A673 (cell line): ENCODE data around the gene CPTP. TPM values are rescaled to one million over a fixed set of nuclear protein-coding genes. Genes with fewer than 3 reads are reported as not detected.

Source experiments
- BruUV-seq: library from RNA; stranded (reverse); fragments of 400-500 nt; replicated peaks from 2 replicates; lab custom pipeline; 2021; lab: Mats Ljungman, UMichigan
- CTCF ChIA-PET: fragments of 300-600 bp; sonication (Branson Sonifier 250); formaldehyde crosslinking; loops from one replicate; lab custom pipeline; 2022; ENCODE audit warnings: antibody characterized with exemption; lab: Charles Lee
- POLR2A ChIA-PET: fragments of 300-600 bp; sonication (Branson Sonifier 250); formaldehyde crosslinking; loops from one replicate; lab custom pipeline; 2022; ENCODE audit warnings: antibody characterized with exemption; ENCODE audit not compliant: low non-redundant PET; lab: Charles Lee
- DNase-seq: peaks from one replicate; pipeline ENCODE4 v3.0.0-alpha.2; 2015; ENCODE audit warnings: low spot score
- H3K27ac ChIP-seq: fragments of 200-600 bp; sonication (generic); 2 replicates; pipeline ENCODE4 v1.5.1; 2016; ENCODE audit warnings: mixed run types, low read depth, mild to moderate bottlenecking, mixed read lengths, antibody characterized with exemption, low read length; ENCODE audit not compliant: poor library complexity, severe bottlenecking
- H3K27me3 ChIP-seq: fragments of 200-600 bp; sonication (generic); replicated peaks from 2 replicates; pipeline ENCODE4 v1.6.1; 2017; ENCODE audit warnings: mixed run types, low read depth, mild to moderate bottlenecking, mixed read lengths, antibody characterized with exemption, low read length; ENCODE audit not compliant: insufficient read depth, poor library complexity
- H3K36me3 ChIP-seq: fragments of 200-600 bp; sonication (generic); 2 replicates; pipeline ENCODE4 v1.6.1; 2016; ENCODE audit warnings: mixed run types, mild to moderate bottlenecking, mixed read lengths, antibody characterized with exemption, low read length; ENCODE audit not compliant: insufficient read depth, poor library complexity, severe bottlenecking
- H3K4me1 ChIP-seq: fragments of 200-600 bp; sonication (generic); 2 replicates; pipeline ENCODE4 v1.6.1; 2017; ENCODE audit warnings: mixed run types, mild to moderate bottlenecking, mixed read lengths, antibody characterized with exemption, low read length; ENCODE audit not compliant: insufficient read depth, poor library complexity, severe bottlenecking
- H3K4me3 ChIP-seq: fragments of 200-600 bp; sonication (generic); 2 replicates; pipeline ENCODE4 v1.5.1; 2016; ENCODE audit warnings: low read depth, mixed run types, mild to moderate bottlenecking, mixed read lengths, low read length; ENCODE audit not compliant: poor library complexity, severe bottlenecking
- H3K9me3 ChIP-seq: fragments of 200-600 bp; sonication (generic); 2 replicates; pipeline ENCODE4 v1.6.1; 2016; ENCODE audit warnings: mixed run types, low read depth, mild to moderate bottlenecking, mixed read lengths, antibody characterized with exemption, low read length; ENCODE audit not compliant: poor library complexity, severe bottlenecking
- CTCF ChIP-seq: fragments of 300-800, 200-600 bp; sonication (generic); conservative IDR thresholded peaks from 2 replicates; pipeline ENCODE4 v1.5.1; 2017; ENCODE audit warnings: low read depth, mild to moderate bottlenecking, antibody characterized with exemption, low read length, moderate library complexity, mixed read lengths
- EZH2 ChIP-seq: fragments of 200-600 bp; sonication (generic); IDR thresholded peaks from 2 replicates; pipeline ENCODE4 v1.6.1; 2017; ENCODE audit warnings: borderline replicate concordance, low read depth, mild to moderate bottlenecking, mixed read lengths, antibody characterized with exemption, low read length; ENCODE audit not compliant: poor library complexity, severe bottlenecking
- intact Hi-C: fragments of 100-400 bp; cut with micrococcal nuclease; formaldehyde crosslinking; loops from one replicate; pipeline ENCODE4 v1.10.0; 2022; ENCODE audit not compliant: unreplicated experiment
- total RNA-seq: library from RNA; stranded (reverse); gene quantifications from 2 replicates; pipeline ENCODE4 v1.2.3, GENCODE V29; 2021

CPTP gene
- total RNA-seq, 1 experiment from 2014 or later: 17.0 TPM

- no peaks in the 10 kb centered on the region for H3K4me1 ChIP-seq
- no peak for DNase-seq
- no peaks in the 10 kb centered on the region for H3K27me3 ChIP-seq
- POLR2A ChIA-PET: no interaction called here
- no peaks in the 10 kb centered on the region for H3K36me3 ChIP-seq
- BruUV-seq: no TSS peak
- TF ChIP-seq CTCF: no peak
- no peak for TF ChIP-seq EZH2
- CTCF ChIA-PET: interaction anchor here (0.6 kb wide), 1 partner anchor 188 kb away, joined by 6 read pairs; no protein-coding TSS in a partner anchor
- H3K9me3 ChIP-seq: no peaks in the 10 kb centered on the region
- H3K27ac ChIP-seq: no peak overlapping the region
- intact Hi-C loops: no loop called here
- H3K4me3 ChIP-seq: no peak overlapping the region
These were observed 40.1 kb upstream of the CPTP start for GRCh38 chr1:1284221-1285101.

GRCh38 chr1:1285102-1285571 lies 39.5 kb upstream of the CPTP start:
- DNase-seq: no peak
- BruUV-seq: no TSS peak
- Histone ChIP-seq H3K36me3 (no peaks in the 10 kb centered on the region), H3K9me3 (no peaks in the 10 kb centered on the region), H3K4me1 (no peaks in the 10 kb centered on the region), H3K27me3 (no peaks in the 10 kb centered on the region), H3K4me3 (no peak overlapping the region), H3K27ac (no peak overlapping the region)
- TF ChIP-seq EZH2: no peak
- TF ChIP-seq CTCF: no peak
- intact Hi-C loops: no loop called here
- POLR2A ChIA-PET: no interaction called here
- CTCF ChIA-PET: no interaction called here

GRCh38 chr1:1285611-1286311 lies 38.8 kb upstream of the CPTP start:
- intact Hi-C loops: no loop called here
- ChIA-PET POLR2A (no interaction called here), CTCF (no interaction called here)
- Histone ChIP-seq H3K4me3 (no peak overlapping the region), H3K9me3 (no peaks in the 10 kb centered on the region), H3K27me3 (no peaks in the 10 kb centered on the region), H3K4me1 (no peaks in the 10 kb centered on the region), H3K27ac (no peak overlapping the region), H3K36me3 (no peaks in the 10 kb centered on the region)
- no TSS peak for BruUV-seq
- DNase-seq: no peak
- TF ChIP-seq EZH2 (no peak), CTCF (no peak)
